ENCODE results near the gene SNX13.

SNX13 gene

DNA sequence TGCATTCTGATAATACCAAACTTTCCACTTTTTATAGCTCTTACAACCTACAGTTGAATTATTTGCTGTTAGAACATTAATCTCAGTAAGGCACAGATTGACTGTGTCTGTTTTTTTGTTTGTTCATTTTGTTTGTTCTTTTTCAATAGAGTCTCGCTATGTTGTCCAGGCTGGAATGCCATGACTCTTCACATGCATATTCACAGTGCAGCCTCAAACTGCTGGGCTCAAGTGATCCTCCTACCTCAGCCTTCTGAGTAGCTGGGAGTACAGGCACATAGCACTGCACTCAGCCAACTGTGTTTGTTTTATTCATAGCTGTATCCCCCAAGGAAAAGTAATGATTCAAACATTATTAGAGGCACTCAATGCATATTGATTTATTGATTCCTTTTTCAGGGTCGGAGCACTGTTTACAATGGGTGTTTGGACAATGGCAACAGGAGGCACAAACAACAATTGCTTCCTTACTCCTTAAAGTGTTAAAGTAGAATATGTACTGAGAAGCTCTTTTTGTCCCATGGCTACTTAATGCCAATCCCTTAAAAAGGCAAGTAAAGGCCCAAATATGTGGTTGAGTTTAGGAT is 61.1 kb downstream of the SNX13 start:
- H4K20me1 ChIP-seq (ENCODE audit: insufficient read depth, low read length): no peaks in the 10 kb centered on the region
- no peak overlapping the region for H3K4me2 ChIP-seq (ENCODE audit: low read length)
- H3K9me2 ChIP-seq (ENCODE audit: low read depth, low read length): no peaks in the 10 kb centered on the region
- H3K79me2 ChIP-seq (ENCODE audit: insufficient read depth, low read length): no peaks in the 10 kb centered on the region
- H3K9ac ChIP-seq (ENCODE audit: low read length): no peak overlapping the region
- H3K27ac ChIP-seq (ENCODE audit: low read depth, low read length, poor library complexity, severe bottlenecking): no peak overlapping the region
- H3K4me1 ChIP-seq (ENCODE audit: insufficient read depth, low read length, severe bottlenecking): no peaks in the 10 kb centered on the region
- no peaks in the 10 kb centered on the region for H3K9me3 ChIP-seq (ENCODE audit: low read length)
- H2AFZ ChIP-seq (ENCODE audit: low read length): no peak overlapping the region
- no peak overlapping the region for H3K4me3 ChIP-seq (ENCODE audit: low read depth, low read length, poor library complexity, severe bottlenecking)
- no peaks in the 10 kb centered on the region for H3K27me3 ChIP-seq (ENCODE audit: insufficient read depth, low read length)
- TF ChIP-seq, protein P1, sequence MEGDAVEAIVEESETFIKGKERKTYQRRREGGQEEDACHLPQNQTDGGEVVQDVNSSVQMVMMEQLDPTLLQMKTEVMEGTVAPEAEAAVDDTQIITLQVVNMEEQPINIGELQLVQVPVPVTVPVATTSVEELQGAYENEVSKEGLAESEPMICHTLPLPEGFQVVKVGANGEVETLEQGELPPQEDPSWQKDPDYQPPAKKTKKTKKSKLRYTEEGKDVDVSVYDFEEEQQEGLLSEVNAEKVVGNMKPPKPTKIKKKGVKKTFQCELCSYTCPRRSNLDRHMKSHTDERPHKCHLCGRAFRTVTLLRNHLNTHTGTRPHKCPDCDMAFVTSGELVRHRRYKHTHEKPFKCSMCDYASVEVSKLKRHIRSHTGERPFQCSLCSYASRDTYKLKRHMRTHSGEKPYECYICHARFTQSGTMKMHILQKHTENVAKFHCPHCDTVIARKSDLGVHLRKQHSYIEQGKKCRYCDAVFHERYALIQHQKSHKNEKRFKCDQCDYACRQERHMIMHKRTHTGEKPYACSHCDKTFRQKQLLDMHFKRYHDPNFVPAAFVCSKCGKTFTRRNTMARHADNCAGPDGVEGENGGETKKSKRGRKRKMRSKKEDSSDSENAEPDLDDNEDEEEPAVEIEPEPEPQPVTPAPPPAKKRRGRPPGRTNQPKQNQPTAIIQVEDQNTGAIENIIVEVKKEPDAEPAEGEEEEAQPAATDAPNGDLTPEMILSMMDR (IDR thresholded peaks at IDR 0.05; ENCODE audit: low read length): no peak
- no peak for TF ChIP-seq EZH2 (IDR thresholded peaks at IDR 0.05; ENCODE audit: borderline replicate concordance, low read length)
- peaks cover 47% of the 10 kb centered on the region for H3K36me3 ChIP-seq (ENCODE audit: insufficient read depth, low read length)
- H3F3A ChIP-seq (ENCODE audit: insufficient read depth, low read length): no peaks in the 10 kb centered on the region

- H4K20me1 ChIP-seq (ENCODE audit: insufficient read depth, low read length): no peaks in the 10 kb centered on the region
- H3K9me3 ChIP-seq (ENCODE audit: low read length): no peaks in the 10 kb centered on the region
- H3K27ac ChIP-seq (ENCODE audit: low read depth, low read length, poor library complexity, severe bottlenecking): no peak overlapping the region
- no peaks in the 10 kb centered on the region for H3K9me2 ChIP-seq (ENCODE audit: low read depth, low read length)
- H3F3A ChIP-seq (ENCODE audit: insufficient read depth, low read length): no peaks in the 10 kb centered on the region
- no peak overlapping the region for H3K9ac ChIP-seq (ENCODE audit: low read length)
- no peak overlapping the region for H2AFZ ChIP-seq (ENCODE audit: low read length)
- no peaks in the 10 kb centered on the region for H3K27me3 ChIP-seq (ENCODE audit: insufficient read depth, low read length)
- peaks cover 46% of the 10 kb centered on the region for H3K36me3 ChIP-seq (ENCODE audit: insufficient read depth, low read length)
- TF ChIP-seq, protein P1 (IDR thresholded peaks at IDR 0.05; ENCODE audit: low read length): no peak
- TF ChIP-seq EZH2 (IDR thresholded peaks at IDR 0.05; ENCODE audit: borderline replicate concordance, low read length): no peak
- no peak overlapping the region for H3K4me2 ChIP-seq (ENCODE audit: low read length)
- H3K4me3 ChIP-seq (ENCODE audit: low read depth, low read length, poor library complexity, severe bottlenecking): no peak overlapping the region
- H3K79me2 ChIP-seq (ENCODE audit: insufficient read depth, low read length): no peaks in the 10 kb centered on the region
- no peaks in the 10 kb centered on the region for H3K4me1 ChIP-seq (ENCODE audit: insufficient read depth, low read length, severe bottlenecking)
Measured at GRCh38 chr7:17878627-17879026, 61.7 kb downstream of the SNX13 start.

DNA sequence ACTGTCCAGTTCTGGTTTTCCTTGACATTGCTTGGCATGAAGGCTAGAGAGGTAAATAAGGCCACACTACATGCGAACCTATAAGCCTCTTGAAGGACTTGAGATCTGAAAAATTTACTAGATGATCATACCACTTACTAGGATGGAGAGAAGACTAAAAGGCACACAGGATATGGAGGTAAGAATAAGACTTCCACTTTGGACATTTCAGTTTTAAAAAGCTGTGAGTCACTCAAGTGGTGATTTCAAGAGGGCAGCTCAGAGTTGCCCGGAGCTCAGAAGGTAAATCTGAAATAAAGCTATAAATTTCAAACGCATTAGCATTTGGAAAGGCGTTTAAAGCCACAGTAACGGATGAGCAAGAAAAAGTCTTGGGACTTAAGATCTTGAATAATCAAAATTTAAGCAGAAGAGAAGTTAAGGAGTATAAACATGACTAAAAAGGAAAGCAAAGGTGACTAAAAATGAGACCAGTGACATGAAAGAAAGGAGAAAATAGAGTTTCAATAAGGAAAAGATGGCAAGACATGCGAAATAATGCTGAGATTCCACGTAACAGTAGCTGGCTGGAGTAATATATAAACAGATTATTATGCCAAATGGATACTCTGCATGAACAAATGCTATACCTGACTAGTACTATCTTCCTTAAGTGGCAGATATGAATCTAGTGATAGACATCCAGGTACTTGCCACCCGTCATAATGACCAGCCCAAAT is 68.3 kb downstream of the SNX13 start:
- no peak for TF ChIP-seq EZH2 (IDR thresholded peaks at IDR 0.05; ENCODE audit: borderline replicate concordance, low read length)
- TF ChIP-seq, protein P1 (IDR thresholded peaks at IDR 0.05; ENCODE audit: low read length): no peak

More for the DNA sequence above, 68.3 kb downstream of the SNX13 start:
- H3K4me3 ChIP-seq (ENCODE audit: low read depth, low read length, poor library complexity, severe bottlenecking): no peak overlapping the region
- no peaks in the 10 kb centered on the region for H3K4me1 ChIP-seq (ENCODE audit: insufficient read depth, low read length, severe bottlenecking)
- H2AFZ ChIP-seq (ENCODE audit: low read length): no peak overlapping the region
- no peaks in the 10 kb centered on the region for H3K27me3 ChIP-seq (ENCODE audit: insufficient read depth, low read length)
- peaks cover 55% of the 10 kb centered on the region for H3K36me3 ChIP-seq (ENCODE audit: insufficient read depth, low read length)
- no peaks in the 10 kb centered on the region for H3F3A ChIP-seq (ENCODE audit: insufficient read depth, low read length)
- H3K9me2 ChIP-seq (ENCODE audit: low read depth, low read length): no peaks in the 10 kb centered on the region
- no peaks in the 10 kb centered on the region for H3K9me3 ChIP-seq (ENCODE audit: low read length)
- H3K9ac ChIP-seq (ENCODE audit: low read length): no peak overlapping the region
- no peak overlapping the region for H3K4me2 ChIP-seq (ENCODE audit: low read length)
- H3K27ac ChIP-seq (ENCODE audit: low read depth, low read length, poor library complexity, severe bottlenecking): no peak overlapping the region
- H3K79me2 ChIP-seq (ENCODE audit: insufficient read depth, low read length): no peaks in the 10 kb centered on the region
- no peaks in the 10 kb centered on the region for H4K20me1 ChIP-seq (ENCODE audit: insufficient read depth, low read length)

Data from OCI-LY1 (cell line).